Activated naive CD8-positive, alpha-beta T cell treated with anti-CD3 and anti-CD28 coated beads, Interleukin-2, amount 50 U/mL, for 24 hours (primary cell): ENCODE data around the gene SERPIND1.
"Not testable (repeated sequence)": the region's sequence is repeated elsewhere in the genome, so short reads cannot be mapped to it uniquely, and the experiment has no call there.

Source experiments
- ATAC-seq: fragments of 150-1000 bp; cut with Tn5 transposase; one replicate; pipeline ENCODE4 v1.10.0; 2021
- DNase-seq: peaks from one replicate; pipeline ENCODE4 v3.0.0; 2021
- H3K27ac Mint-ChIP-seq: one replicate; pipeline ENCODE4 v1.8.0; 2021; ENCODE audit warnings: mild to moderate bottlenecking, mixed read lengths
- H3K27me3 Mint-ChIP-seq: one replicate; pipeline ENCODE4 v1.8.0; 2021; ENCODE audit warnings: mixed read lengths
- H3K36me3 Mint-ChIP-seq: one replicate; pipeline ENCODE4 v1.8.0; 2021; ENCODE audit warnings: low read depth, mixed read lengths
- H3K4me1 Mint-ChIP-seq: one replicate; pipeline ENCODE4 v1.8.0; 2021; ENCODE audit warnings: mixed read lengths
- H3K4me3 Mint-ChIP-seq: one replicate; pipeline ENCODE4 v1.8.0; 2021; ENCODE audit warnings: mild to moderate bottlenecking, moderate library complexity, mixed read lengths
- H3K9me3 Mint-ChIP-seq: one replicate; pipeline ENCODE4 v1.8.0; 2021; ENCODE audit warnings: mixed read lengths

The SERPIND1 gene, protein sequence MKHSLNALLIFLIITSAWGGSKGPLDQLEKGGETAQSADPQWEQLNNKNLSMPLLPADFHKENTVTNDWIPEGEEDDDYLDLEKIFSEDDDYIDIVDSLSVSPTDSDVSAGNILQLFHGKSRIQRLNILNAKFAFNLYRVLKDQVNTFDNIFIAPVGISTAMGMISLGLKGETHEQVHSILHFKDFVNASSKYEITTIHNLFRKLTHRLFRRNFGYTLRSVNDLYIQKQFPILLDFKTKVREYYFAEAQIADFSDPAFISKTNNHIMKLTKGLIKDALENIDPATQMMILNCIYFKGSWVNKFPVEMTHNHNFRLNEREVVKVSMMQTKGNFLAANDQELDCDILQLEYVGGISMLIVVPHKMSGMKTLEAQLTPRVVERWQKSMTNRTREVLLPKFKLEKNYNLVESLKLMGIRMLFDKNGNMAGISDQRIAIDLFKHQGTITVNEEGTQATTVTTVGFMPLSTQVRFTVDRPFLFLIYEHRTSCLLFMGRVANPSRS

DNA sequence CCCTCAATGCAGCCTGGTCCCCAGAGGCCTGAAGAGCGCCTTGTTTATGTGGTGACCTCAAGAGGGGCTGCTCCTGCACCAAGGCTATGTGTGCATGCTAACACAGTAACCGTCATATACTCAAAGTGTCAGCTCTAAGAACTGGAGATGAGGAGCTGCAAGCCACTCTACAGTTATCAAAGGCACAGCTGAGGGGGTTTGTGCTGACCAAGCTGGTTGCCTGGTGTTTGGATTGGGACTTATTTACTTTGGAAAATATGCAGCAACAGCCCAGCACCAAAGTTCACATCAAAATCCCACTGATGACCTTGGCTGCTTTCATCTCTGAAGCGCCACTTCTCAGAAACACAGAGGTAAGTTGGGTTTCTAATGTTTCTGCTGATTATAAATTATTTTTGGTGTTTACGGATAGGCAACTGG is at the start of gene SERPIND1:
Gene SERPIND1, plus strand, starts transcription at position 321 of the 420 bp plus-strand sequence. CDS start 5,200 bp downstream, outside the sequence.
- H3K9me3 Mint-ChIP-seq: no peaks in the 10 kb centered on the region
- H3K27me3 Mint-ChIP-seq: no peaks in the 10 kb centered on the region
- H3K36me3 Mint-ChIP-seq: peaks cover 14% of the 10 kb centered on the region
- peaks cover 4% of the 10 kb centered on the region for H3K4me1 Mint-ChIP-seq
- DNase-seq (no peak), ATAC-seq (no peak)
- H3K27ac Mint-ChIP-seq: no peak within 1 kb of the TSS
- no peak within 1 kb of the TSS for H3K4me3 Mint-ChIP-seq

DNA sequence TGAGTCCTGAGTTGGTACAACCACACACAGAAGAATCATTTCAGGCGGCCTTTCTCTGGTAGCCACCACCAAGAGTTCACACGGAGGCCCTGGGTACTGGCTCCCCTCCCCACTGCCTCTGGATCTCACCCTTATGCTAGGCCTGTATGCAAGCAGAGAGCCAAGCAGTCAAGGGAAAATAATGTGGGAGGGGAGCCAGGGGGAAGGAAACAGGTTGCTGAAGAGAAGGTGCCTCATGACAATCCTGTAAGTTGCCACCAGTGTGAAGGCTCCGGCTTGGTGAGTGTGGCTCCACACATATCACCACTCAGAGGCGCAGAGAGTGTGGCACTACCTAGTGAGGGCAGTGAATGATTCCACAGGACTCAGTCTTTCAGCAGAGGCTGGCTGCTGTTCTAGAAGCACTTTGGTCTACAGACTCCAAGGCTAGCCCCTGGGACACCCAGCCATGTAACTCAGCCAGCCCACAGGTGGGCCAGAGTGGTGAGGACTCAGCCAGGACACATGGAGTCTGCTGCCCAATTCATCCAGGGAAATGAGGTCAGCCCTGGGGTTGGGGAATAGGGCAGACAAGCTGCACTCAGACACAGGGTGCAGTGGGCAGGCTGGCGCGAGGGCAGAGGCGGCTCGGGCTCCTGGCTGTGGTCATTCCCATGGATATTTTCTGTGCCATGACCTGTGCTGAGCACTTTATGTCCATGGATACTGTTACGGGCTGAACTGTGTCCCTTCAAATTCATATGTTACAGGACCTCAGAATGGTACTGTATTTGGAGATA is 49.0 kb upstream of the SERPIND1 start:
- DNase-seq (no peak), ATAC-seq (no peak)
- Mint-ChIP-seq H3K9me3 (no peaks in the 10 kb centered on the region), H3K36me3 (peaks cover 8% of the 10 kb centered on the region), H3K27me3 (no peaks in the 10 kb centered on the region), H3K27ac (no peak overlapping the region), H3K4me1 (no peaks in the 10 kb centered on the region), H3K4me3 (no peak overlapping the region)

DNA sequence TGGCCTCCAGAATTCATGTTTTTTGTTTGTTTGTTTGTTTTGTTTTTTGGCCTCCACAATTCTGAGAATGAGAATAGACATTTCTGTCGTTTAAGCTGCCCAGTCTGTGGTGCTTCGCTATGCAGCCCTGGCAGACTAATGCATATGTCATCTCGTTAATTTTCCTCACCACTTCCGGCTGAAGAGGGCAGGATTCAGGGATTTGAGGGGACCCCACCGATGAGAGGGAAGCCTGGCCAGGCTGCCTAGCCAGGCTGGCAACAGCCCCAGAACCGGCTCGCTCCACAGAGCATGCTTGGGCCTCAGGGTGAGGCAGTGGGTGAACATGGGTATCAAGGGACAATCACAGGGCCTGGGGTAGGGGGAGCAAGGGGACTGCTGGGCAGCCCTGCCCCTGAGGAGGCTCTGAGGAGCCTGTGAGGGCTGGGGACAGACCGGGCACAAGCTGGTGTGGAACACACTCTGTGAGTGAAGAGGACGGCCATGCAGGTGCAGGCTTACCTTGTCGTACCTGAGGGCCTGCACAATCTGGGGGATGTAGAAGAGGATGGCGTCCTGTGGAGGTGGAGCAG is 47.8 kb upstream of the SERPIND1 start:
- peaks cover 8% of the 10 kb centered on the region for H3K36me3 Mint-ChIP-seq
- no peaks in the 10 kb centered on the region for H3K4me1 Mint-ChIP-seq
- ATAC-seq (no peak), DNase-seq (no peak)
- no peak overlapping the region for H3K4me3 Mint-ChIP-seq
- H3K27me3 Mint-ChIP-seq: no peaks in the 10 kb centered on the region
- no peak overlapping the region for H3K27ac Mint-ChIP-seq
- no peaks in the 10 kb centered on the region for H3K9me3 Mint-ChIP-seq

DNA sequence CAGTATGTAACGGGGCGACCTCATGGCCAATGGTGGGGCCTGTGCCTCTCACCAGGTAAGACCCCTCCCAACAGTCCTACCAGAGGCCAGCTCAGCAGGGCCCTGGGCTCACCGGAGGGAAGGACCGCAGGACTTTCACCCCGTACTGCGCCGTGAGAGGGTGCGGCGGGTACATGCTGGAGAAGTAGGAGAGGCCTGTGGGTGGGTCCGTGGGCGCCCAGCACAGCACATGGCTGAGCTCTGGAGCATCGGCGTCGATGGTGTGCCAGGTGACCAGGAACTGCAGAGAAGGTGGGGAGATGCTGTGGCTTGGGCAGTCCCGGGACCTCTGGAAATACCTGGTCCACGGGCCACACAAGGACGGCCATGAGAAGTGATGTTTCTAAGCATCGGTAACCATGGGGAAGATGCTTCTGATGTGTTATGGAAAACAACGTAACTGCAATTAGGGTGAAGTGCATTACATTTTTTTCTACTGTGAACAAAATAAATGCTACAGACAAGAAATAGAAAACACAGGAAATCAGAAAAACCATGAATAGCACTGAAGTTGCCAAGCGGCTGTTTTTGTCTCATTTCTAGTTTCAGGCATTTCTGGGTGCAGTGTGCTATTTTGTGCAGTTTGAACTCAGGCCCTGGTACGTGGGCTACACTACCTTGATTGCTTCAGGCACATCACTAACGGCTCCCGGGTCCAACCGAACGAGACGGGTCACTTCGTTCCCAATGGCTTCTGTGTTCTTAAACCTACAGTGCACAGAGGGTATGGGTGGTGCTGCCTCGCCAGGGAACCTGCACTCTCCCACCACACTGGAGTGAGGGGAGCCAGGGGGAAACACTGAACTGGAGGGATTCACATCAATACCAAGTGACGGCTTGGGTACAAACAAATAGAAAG is 46.5 kb upstream of the SERPIND1 start:
- Mint-ChIP-seq H3K27me3 (no peaks in the 10 kb centered on the region), H3K9me3 (no peaks in the 10 kb centered on the region), H3K4me1 (no peaks in the 10 kb centered on the region), H3K4me3 (no peak overlapping the region), H3K36me3 (peaks cover 8% of the 10 kb centered on the region), H3K27ac (no peak overlapping the region)
- no peak for DNase-seq
- ATAC-seq: no peak

DNA sequence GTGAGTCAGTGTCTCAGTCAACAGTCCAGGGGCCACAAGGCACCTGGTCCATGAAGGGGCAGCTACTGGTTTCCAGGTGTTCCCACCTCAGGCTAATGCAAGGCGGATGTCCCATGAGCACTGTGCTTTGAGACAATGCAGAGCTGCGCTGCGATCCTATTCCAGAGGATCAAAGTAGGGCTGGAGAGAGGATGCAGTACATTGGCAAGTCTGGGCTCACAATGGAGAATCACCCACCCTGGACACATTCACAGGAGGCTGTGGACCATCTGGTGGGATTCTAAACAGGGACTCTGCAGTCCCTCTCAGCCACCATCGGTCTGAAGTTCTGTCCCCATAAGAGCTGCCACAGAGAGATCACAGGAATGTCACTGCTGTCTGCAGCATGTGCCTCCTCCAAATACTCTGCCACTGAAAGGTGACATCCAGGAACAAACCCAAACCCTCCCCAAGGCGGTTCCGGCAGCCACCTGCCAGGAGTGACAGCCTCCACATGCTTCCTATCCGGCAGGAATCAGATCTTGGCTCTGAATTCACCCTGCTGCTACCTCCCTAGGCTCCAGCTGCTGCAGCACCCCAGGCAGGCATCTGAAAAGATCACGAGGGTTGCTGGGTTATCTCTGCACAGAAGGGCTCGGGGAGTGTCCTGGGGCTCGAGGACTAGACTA is 45.3 kb upstream of the SERPIND1 start:
- no peaks in the 10 kb centered on the region for H3K4me1 Mint-ChIP-seq
- no peak overlapping the region for H3K27ac Mint-ChIP-seq
- H3K4me3 Mint-ChIP-seq: no peak overlapping the region
- ATAC-seq: no peak
- DNase-seq: no peak
- H3K9me3 Mint-ChIP-seq: no peaks in the 10 kb centered on the region
- no peaks in the 10 kb centered on the region for H3K27me3 Mint-ChIP-seq
- H3K36me3 Mint-ChIP-seq: peaks cover 8% of the 10 kb centered on the region

DNA sequence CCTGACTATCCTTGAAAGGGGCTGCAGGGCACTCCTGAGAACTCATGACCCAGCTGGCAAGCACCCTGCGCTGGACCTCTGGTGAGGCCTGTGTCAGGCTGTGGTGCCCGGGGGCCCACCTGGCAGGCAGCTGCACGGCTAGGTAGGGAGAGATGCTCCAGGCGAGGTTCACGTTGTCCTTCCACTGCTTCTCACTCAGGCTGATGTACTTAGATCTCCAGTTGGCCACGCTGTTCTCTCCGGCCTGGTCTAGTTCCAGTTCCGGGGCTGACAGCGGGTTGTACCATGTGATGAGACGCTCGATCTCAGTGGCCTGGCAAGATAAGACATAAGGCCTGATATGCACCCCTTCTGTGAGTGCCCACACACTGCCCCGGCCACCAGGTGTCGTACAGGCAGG is 44.7 kb upstream of the SERPIND1 start:
- DNase-seq (no peak), ATAC-seq (no peak)
- H3K4me3 Mint-ChIP-seq: no peak overlapping the region
- peaks cover 8% of the 10 kb centered on the region for H3K36me3 Mint-ChIP-seq
- no peaks in the 10 kb centered on the region for H3K4me1 Mint-ChIP-seq
- no peak overlapping the region for H3K27ac Mint-ChIP-seq
- no peaks in the 10 kb centered on the region for H3K27me3 Mint-ChIP-seq
- H3K9me3 Mint-ChIP-seq: no peaks in the 10 kb centered on the region

DNA sequence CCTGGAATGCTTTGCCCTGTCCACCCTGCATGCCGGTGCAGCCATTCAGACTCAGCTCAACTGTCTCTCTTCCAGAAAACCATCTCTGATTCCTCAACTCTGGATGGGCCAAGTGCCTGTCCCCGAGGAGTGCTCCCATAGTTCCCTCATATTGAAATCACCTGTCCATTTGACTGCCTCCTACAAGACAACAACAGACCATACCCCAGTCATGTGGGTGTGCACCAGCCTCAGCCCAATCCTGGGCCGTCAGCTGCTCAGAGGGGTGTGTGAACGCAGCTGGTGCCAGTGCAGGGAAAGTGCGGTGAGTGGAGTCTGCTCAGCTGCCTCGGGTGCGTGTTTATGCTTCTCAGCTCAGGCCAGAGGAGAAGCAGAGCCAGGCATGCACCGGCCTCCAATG is 41.5 kb upstream of the SERPIND1 start:
- H3K27ac Mint-ChIP-seq: not testable (repeated sequence)

DNA sequence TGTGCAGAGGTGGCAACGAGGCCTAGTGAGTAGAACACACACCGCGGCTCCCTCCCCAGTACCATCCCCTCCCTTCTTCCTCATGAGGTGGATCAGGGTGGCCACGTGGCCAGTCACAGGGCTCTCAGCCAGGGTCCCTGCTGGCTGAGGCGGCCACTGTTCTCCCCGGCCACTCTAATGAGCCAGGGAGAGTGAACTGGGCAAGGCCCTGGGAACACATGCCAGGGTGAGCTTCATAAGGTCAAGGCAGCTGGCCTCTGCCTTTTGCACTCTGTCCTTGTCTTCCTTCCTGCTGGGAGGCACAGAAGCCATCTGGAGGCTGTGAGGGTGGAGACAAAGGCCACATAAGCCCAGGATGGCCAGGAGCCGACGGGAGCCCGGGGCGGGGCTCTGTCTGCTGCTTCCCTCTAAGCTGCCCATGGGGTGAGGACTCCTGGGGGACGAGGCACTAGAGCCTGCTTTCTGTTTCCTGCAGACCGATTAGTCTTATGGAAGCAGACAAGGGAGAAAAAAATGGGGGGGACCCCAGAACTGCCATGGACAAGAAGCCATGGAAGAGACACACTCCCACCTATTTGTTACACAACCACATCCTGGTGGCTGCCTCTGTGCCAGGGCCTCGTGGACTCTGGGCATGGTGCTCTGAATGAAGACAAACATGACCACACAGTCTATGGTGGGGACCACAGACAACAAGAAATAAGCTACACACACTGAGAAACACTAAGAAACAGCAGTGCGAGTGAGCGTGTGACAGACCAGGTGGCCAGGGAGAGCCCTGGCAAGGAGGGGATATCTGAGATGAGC is 38.4 kb upstream of the SERPIND1 start:
- H3K27ac Mint-ChIP-seq, H3K9me3 Mint-ChIP-seq, DNase-seq, H3K4me3 Mint-ChIP-seq, H3K4me1 Mint-ChIP-seq, H3K27me3 Mint-ChIP-seq: not testable (repeated sequence)
- ATAC-seq: peak; percentile 15
- H3K36me3 Mint-ChIP-seq: peaks cover 10% of the 10 kb centered on the region

More for the DNA sequence above, 41.5 kb upstream of the SERPIND1 start:
- not testable (repeated sequence) for H3K4me3 Mint-ChIP-seq, ATAC-seq, H3K27me3 Mint-ChIP-seq, H3K4me1 Mint-ChIP-seq, H3K9me3 Mint-ChIP-seq, H3K36me3 Mint-ChIP-seq, DNase-seq

DNA sequence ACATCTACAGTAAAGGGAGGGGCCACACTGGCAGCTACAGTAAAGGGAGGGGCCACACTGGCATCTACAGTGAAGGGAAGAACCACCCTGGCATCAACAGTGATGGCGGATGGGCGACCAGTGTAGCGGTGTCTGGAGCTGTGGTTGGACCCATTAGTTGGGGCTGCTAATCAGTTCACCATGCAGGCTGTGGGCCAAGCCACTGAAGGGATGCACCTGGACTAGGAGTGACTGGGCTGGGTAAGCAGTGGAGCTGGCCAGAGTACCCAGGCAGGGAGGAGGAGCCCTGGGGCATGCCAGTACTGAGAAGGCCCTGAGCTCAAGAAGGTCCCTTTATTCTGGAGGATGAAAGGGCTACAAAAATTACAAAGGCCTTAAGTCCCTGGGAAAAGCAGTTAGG is 37.0 kb upstream of the SERPIND1 start:
- ATAC-seq, H3K27ac Mint-ChIP-seq, H3K4me1 Mint-ChIP-seq, H3K9me3 Mint-ChIP-seq, H3K4me3 Mint-ChIP-seq, H3K27me3 Mint-ChIP-seq, DNase-seq: not testable (repeated sequence)
- peaks cover 14% of the 10 kb centered on the region for H3K36me3 Mint-ChIP-seq

DNA sequence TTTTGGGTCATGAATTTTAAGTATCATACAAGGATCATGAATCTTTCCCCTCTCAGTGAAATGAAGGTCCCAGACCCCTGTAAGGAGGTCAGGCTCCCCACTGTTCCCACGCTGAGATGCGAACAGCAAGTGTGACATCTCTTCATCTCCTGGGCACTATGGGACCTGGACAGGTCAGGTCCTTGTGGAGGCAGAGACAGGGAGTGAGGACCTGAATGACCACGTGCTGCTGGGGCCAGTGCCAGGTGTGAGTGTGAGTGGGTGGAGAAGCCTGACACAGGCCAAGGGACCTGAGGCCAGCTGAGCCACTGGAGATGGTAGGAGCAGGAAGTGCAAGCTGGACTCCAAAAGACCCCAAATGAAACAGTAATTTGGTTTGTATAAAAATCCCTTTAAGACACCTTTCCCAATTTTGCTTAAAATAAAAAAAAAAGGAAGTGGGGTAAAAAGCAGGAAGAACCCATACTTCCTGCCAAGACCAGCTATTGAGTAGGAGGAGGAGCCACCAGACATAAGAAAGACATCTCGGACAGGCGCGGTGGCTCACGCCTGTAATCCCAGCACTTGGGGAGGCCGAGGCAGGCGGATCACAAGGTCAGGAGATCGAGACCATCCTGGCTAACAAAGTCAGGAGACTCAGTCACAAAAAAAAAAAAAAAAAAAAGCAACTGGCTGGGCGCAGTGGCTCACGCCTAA is 35.4 kb upstream of the SERPIND1 start:
- ATAC-seq: no peak
- H3K27ac Mint-ChIP-seq: no peak overlapping the region

DNA sequence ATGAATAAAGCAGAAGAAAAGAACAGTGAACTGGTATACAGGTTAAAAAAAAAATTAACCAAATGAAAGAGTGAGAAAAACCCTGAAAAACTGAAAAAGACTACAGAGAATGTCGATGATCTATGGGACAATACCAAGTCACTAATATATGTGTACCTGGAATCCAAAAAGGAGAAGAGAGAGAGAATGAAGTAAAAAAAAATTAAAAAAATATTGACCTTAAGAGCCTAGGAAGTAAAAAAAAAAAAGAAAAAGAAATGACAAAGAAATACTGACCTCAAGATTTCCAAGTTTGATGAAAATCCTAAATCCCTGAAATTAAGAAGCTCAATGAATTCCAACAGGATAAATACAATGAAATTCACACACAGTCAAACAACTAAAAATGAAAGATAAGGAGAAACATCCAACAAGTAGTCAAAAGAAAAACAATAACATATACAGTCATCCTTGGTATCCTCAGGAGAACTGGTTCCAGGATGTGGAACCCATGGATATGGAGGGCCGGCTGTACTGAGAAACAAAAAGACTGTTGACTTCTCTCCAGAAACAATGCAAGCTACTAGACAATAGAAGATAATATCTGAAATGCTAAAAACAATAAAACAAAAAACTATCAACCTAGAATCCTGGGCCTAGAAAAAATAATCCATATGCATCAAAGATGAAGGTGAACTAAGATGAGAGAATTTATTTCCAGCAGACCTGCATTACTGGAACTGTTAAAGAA is 33.5 kb upstream of the SERPIND1 start:
- ATAC-seq (no peak), DNase-seq (no peak)
- Mint-ChIP-seq H3K27ac (no peak overlapping the region), H3K4me1 (no peaks in the 10 kb centered on the region), H3K4me3 (no peak overlapping the region), H3K36me3 (peaks cover 14% of the 10 kb centered on the region), H3K27me3 (no peaks in the 10 kb centered on the region), H3K9me3 (no peaks in the 10 kb centered on the region)

More for the DNA sequence above, 35.4 kb upstream of the SERPIND1 start:
- Mint-ChIP-seq H3K36me3 (peaks cover 14% of the 10 kb centered on the region), H3K4me3 (no peak overlapping the region), H3K4me1 (no peaks in the 10 kb centered on the region), H3K27me3 (no peaks in the 10 kb centered on the region), H3K9me3 (no peaks in the 10 kb centered on the region)
- DNase-seq: no peak

DNA sequence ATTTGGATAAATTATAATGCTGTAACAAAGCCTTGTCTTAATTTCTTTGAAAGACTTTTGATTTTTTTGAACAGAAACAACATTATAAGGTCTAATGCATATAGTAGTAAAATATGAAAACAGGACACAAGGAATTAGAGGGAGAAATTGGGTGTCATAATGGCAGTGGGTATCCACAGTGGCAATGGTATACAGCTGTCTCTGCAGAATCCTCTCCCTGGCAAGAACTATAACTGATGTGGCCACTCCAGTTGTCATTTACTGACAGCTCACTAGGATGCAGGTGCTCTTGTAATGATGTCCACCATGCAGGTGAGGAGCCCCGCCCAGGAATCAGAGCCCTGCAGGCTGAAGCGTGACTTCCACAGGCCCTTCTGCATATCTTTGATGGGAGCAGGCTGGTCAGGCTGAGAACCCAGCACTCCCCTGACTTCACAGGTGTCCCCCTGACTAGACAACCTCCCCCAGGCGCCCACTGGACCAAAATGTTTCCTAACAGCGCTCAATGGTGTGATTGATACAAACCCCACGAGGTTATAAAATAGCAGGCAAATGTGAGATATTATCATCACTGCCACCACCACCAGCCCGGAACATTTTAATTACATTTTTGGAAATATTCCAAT is 32.8 kb upstream of the SERPIND1 start:
- H3K27ac Mint-ChIP-seq: no peak overlapping the region
- H3K36me3 Mint-ChIP-seq: peaks cover 14% of the 10 kb centered on the region
- H3K27me3 Mint-ChIP-seq: no peaks in the 10 kb centered on the region
- DNase-seq: no peak
- H3K4me1 Mint-ChIP-seq: no peaks in the 10 kb centered on the region
- no peaks in the 10 kb centered on the region for H3K9me3 Mint-ChIP-seq
- H3K4me3 Mint-ChIP-seq: no peak overlapping the region
- ATAC-seq: no peak
